Activated CD4-positive, alpha-beta T cell treated with anti-CD3 and anti-CD28 coated beads for 1 hour (primary cell): Measurements from ENCODE around the gene STAT5B.

ENCODE experiments used
- DNase-seq: peaks from one replicate; pipeline ENCODE4 v3.0.0-alpha.2; 2020

STAT5B gene

DNA sequence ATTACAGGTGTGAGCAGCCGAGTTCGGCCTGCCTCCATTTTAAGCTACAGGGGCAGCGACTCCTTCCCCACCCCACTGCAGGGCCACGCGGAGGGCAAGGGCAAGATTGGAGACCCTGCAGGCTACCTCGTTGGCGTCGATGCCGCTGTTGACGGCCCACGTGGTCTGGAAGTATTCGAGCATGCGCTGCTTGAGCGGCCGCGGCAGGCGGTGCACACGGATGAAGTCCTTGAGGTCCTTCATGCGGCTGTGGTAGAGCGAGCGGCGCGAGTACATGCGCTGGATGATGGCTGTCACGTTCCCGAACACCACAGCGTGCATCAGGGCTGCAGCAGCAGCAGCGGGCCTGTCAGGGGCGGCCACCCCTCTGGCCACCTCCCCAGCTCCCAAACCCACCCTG is 106.8 kb downstream of the STAT5B start:
- no peak for DNase-seq

DNA sequence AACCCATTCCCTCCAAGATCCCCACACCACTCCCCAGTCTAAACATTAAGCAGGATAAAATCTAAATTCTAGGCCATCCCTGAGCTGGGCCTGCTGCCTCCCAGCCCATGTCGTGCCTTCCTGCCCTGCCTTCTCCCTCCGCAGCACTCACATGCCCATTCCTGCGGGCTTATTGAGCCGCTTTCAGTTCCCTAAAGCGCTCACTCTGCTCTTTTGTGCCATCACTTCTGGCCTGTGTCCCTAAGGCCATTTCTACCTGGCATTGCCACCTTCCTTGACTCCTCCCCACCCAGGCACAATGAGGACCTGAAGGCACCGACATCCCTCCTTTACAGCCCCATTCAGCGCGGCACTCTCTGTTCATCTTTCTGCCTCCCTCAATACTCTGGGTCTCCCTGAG is 108.4 kb downstream of the STAT5B start:
- no peak for DNase-seq

DNA sequence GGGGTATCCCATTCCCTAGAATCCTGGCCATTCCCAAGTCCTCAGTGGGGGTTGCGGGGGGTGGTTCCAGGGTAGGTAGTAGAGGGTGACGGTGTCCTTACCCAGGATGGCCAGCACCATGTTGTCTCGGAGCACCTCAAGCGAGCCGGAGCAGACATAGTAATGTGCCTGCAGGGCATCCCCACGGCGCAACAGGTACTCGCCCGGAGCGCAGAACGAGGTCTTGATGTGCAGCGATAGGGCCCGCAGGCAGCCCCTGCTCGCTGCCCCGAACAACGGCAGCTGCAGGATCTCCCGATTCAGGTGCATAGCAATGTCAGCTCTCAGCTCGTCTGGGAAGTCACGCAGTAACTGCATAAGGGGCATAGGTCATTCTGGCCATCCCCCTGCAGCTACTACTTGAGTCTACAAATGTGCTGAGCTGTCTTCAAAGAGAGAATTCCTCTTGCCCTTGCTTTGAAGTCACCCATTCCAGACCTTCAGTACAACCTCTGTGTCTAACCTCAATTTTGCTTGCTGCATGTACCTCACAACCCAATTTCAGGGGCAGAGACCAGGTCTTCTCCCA is 109.9 kb downstream of the STAT5B start:
- no peak for DNase-seq

DNA sequence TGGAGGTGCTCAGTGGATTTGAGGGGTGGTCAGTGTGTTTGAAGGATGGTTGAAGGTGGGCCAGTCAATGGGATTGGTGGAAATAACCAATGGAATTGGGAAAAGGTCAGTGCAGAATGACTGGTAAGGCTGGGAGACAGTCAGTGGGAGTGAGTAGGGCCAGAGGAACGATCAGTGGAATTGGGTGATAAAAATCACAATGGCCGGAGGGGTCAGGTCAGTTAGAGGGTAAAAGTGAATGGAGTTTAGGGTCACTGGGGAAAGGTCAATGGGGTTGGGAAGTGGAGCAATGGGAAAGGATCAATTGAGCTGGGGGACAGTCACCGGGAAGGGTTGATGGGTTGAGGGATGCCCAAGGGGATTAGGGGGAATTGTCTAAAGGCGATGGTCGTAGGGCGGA is 110.4 kb downstream of the STAT5B start:
- DNase-seq, result no peak

DNA sequence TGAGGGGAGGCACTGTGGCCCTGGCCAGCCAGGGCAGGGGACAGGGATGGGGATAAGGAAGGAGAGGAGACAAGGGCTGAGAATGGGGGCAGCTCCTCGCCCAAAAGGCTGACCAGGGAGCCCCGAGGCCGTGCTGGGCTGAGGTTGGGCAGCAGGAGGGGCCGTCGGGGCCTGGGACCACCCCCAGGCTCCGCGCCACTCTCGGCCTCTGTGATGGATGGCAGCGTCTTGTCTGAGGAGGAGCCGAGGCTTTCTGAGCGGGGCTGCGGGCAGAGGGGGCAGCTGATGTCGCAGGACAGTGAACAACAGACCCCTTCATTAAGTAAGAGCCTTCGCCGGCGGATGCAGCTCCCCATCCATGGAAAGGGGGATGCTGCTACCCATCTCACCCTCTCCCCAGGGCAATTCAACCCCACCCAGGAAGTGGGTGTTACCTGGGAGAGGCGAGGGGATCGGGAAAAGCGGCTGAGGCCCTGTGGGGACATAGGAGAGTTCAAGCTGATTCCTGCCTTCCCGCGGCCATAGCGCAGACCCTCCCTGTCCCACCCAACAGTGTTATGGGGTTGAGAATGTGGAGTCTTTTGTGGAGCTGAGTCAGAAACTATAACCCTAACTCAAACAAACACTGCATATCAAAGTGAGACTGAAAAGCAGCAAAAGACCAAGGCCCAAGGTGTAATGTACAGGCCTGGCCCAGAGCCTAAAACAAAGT is 112.3 kb downstream of the STAT5B start:
- DNase-seq, result no peak

DNA sequence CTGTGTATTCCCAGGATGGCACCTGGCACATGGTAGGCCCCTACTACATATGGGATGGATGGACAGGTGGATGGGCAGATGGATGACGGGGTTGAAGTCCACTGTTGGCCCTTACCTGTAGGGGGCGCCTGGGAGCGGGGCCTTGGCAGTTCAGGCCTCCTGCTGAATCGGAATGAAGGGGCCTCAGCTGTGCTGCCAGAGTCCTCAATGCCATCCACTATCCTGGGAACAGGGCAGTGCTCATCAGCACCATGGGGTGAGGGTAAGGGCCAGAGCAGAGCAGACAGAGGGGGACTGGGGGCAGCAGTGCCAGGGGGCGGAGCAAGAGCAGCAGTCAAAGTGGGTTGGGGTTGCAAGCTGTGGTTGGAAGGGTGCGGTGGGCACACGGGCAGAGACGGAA is 113.1 kb downstream of the STAT5B start:
- DNase-seq, result no peak

DNA sequence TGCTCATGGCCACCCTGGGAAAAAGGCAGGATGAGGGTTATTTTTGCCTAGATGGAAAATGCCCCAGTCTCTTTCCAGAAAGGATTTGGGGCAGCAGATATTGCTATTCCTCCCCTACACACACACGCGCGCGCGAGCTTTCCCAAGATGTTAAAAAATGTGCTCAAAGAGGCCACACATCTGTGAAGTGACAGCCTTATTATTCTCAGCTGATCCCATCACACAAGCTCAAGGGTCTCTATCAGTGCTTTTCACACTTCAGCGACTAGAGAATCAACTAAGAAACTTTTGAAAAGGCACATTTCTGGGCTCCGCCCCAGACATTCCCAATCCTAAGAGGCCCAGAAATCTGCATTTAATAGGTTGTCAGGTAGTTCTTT is 115.7 kb downstream of the STAT5B start:
- DNase-seq, result no peak

DNA sequence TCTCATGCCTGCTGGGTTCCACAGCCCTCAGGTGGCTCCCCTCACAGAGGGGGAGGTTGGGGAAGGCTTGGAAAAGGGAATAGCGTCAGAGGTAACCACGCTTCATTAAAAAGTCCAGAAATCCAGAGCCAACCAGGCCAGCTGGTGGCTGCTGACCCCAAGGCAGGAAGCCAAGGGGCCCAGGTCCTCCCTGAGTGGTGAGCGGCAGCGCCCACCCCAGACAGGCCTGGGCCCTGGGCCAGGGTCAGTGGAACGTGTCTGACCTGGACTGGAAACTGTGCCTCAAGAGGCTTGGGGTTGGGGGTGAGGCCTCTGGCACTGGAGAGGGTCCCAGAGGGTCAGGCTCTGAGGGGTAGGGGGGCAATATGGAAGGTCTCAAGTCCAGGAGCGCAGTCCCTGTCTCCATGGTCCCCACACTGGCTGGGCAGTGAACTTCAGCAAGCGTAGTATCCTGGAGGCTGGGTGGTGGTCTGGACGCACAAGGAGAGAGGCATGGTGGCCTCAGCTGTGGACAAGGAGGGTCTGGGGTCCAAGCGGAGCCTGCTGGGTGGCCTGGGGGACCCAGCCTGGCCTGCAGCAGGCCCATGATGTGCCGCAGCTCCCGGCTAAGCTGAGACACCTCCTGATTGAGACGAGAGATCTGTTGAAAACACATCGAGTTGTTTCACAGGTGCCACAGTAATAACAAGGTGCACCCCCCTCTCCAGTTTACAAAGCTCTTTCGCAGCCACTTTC is 116.2 kb downstream of the STAT5B start:
- DNase-seq, result no peak

DNA sequence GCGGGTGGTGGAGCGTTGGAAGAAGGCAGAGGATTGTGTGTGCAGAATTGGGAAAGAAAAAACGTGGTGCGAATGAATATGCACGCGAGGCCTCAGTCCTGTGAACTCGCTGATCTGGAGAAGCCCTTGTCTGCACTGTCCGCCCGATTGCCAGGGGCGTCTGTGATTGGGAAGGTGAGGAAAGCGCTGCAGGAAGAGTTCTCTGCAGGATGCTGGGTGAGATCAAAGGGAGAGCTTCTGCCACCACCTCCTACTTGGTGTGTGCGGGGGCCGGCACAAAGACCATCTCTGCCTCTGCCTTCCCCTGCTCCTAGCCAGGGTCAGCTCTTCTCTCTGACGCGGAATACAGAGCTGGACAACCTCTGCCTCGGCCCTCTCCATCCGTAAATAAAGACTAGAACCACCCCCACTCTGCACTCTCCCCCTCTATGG is 120.6 kb downstream of the STAT5B start:
- no peak for DNase-seq

DNA sequence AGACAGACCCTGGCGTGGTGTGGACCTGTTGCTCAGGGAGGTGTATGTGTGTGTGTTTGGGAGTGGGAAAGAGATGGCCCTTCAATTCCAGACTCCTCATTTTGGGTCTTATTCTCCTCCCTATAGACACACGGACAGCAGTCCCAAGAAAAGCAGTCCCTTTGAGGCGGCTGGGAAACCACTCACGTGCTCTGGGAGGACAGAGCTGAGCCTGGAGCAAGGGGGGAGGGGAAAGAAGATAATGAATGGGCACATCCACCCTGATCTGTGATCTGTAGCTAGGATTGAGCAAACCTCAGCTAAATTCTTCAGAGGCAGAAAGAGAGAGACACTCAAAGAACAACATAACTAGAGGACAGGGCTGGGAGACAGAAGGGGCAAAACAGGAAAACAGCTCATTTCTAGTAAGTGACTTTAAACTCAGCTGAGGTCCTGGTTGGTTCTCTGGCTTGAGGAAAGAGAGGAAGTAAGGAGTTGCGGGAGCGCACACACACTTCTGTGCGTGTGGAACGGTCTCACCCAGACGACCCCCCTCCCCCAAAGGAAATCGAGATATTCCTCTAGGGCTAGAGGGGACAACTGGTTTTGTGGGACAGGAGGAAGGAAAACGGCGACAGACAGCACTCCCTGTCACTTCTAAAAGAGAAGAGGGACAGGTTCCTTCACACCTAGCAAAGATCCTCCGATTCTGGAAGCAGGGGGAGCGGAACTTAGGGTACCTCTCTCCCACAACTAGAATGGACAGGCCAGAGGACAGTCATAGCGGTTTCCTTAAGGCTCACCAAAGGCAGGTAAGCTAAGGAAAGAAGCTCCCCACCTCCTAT is 122.1 kb downstream of the STAT5B start:
- no peak for DNase-seq
